Right kidney (tissue), 1 donor: ENCODE measurements around the gene RIMS3.
"Not testable (repeated sequence)": the region's sequence is repeated elsewhere in the genome, so short reads cannot be mapped to it uniquely, and the experiment has no call there.

Experiments used
- DNase-seq: peaks from one replicate; pipeline ENCODE4 v3.0.0-alpha.2; 2016

Gene RIMS3

GRCh38 chr1:40629546-40629945 is 35.9 kb downstream of the RIMS3 start:
- DNase-seq: not testable (repeated sequence)

- DNase-seq: no peak
Measured at GRCh38 chr1:40628903-40629292, 36.6 kb downstream of the RIMS3 start.

- no peak for DNase-seq
Measured at GRCh38 chr1:40627987-40628902, 37.2 kb downstream of the RIMS3 start.

- no peak for DNase-seq
Measured at GRCh38 chr1:40626383-40626770, 39.1 kb downstream of the RIMS3 start.

- no peak for DNase-seq
Measured at GRCh38 chr1:40625476-40626382, 39.8 kb downstream of the RIMS3 start.

GRCh38 chr1:40625076-40625475 is 40.4 kb downstream of the RIMS3 start:
- no peak for DNase-seq

- no peak for DNase-seq
Measured at GRCh38 chr1:40622936-40623629, 42.4 kb downstream of the RIMS3 start.

- no peak for DNase-seq
Measured at GRCh38 chr1:40621821-40622450, 43.5 kb downstream of the RIMS3 start.

GRCh38 chr1:40620586-40621210 is 44.8 kb downstream of the RIMS3 start:
- DNase-seq: no peak

GRCh38 chr1:40620150-40620549 is 45.3 kb downstream of the RIMS3 start:
- no peak for DNase-seq

GRCh38 chr1:40618108-40618507 is 47.4 kb downstream of the RIMS3 start:
- no peak for DNase-seq

GRCh38 chr1:40612345-40612831 is 53.1 kb downstream of the RIMS3 start:
- DNase-seq: peak; percentile 31

- DNase-seq: no peak
Measured at GRCh38 chr1:40610156-40610555, 55.3 kb downstream of the RIMS3 start.

GRCh38 chr1:40607921-40608320 is 57.6 kb downstream of the RIMS3 start:
- no peak for DNase-seq

- DNase-seq: no peak
Measured at GRCh38 chr1:40606978-40607377, 58.5 kb downstream of the RIMS3 start.

GRCh38 chr1:40606194-40606593 is 59.3 kb downstream of the RIMS3 start:
- DNase-seq: no peak

- DNase-seq: no peak
Measured at GRCh38 chr1:40599926-40600325, 65.6 kb downstream of the RIMS3 start.

- no peak for DNase-seq
Measured at GRCh38 chr1:40595623-40596022, 69.9 kb downstream of the RIMS3 start.

GRCh38 chr1:40594187-40594531 is 71.3 kb downstream of the RIMS3 start:
- DNase-seq: no peak

- no peak for DNase-seq
Measured at GRCh38 chr1:40593449-40594186, 71.9 kb downstream of the RIMS3 start.
